ENCODE results near the gene EXOG.

EXOG gene

GRCh38 chr3:38567498-38567897, 71.4 kb downstream of the EXOG start:
- no peaks in the 10 kb centered on the region for H3K4me1 ChIP-seq (ENCODE audit: control insufficient read depth in 2 of 2, insufficient read depth in 2 of 2, low read length in 2 of 2)

GRCh38 chr3:38573111-38573510, 77.0 kb downstream of the EXOG start:
- H3K9ac ChIP-seq (ENCODE audit: low read depth in 1 of 2, low read length in 2 of 2) = no peak overlapping the region
- H3K27ac ChIP-seq (ENCODE audit: low read depth in 2 of 2, low read length in 2 of 2) = no peak overlapping the region
- no peaks in the 10 kb centered on the region for H3K9me3 ChIP-seq (ENCODE audit: control insufficient read depth in 2 of 2, low read length in 2 of 2)
- no peaks in the 10 kb centered on the region for H3K4me1 ChIP-seq (ENCODE audit: control insufficient read depth in 2 of 2, insufficient read depth in 2 of 2, low read length in 2 of 2)
- no peak overlapping the region for H3K4me3 ChIP-seq (ENCODE audit: low read length in 2 of 2)
- no peaks in the 10 kb centered on the region for H3K27me3 ChIP-seq (ENCODE audit: control insufficient read depth in 2 of 2, insufficient read depth in 2 of 2, low read length in 2 of 2)
- no peaks in the 10 kb centered on the region for H3K36me3 ChIP-seq (ENCODE audit: control insufficient read depth in 2 of 2, insufficient read depth in 2 of 2, low read length in 2 of 2)

More at GRCh38 chr3:38567498-38567897, 71.4 kb downstream of the EXOG start:
- H3K36me3 ChIP-seq (ENCODE audit: control insufficient read depth in 2 of 2, insufficient read depth in 2 of 2, low read length in 2 of 2) = no peaks in the 10 kb centered on the region
- H3K4me3 ChIP-seq (ENCODE audit: low read length in 2 of 2) = no peak overlapping the region
- H3K9me3 ChIP-seq (ENCODE audit: control insufficient read depth in 2 of 2, low read length in 2 of 2) = no peaks in the 10 kb centered on the region
- H3K9ac ChIP-seq (ENCODE audit: low read depth in 1 of 2, low read length in 2 of 2) = no peak overlapping the region
- no peaks in the 10 kb centered on the region for H3K27me3 ChIP-seq (ENCODE audit: control insufficient read depth in 2 of 2, insufficient read depth in 2 of 2, low read length in 2 of 2)
- no peak overlapping the region for H3K27ac ChIP-seq (ENCODE audit: low read depth in 2 of 2, low read length in 2 of 2)

- no peaks in the 10 kb centered on the region for H3K9me3 ChIP-seq (ENCODE audit: control insufficient read depth in 2 of 2, low read length in 2 of 2)
- no peak overlapping the region for H3K9ac ChIP-seq (ENCODE audit: low read depth in 1 of 2, low read length in 2 of 2)
- H3K4me1 ChIP-seq (ENCODE audit: control insufficient read depth in 2 of 2, insufficient read depth in 2 of 2, low read length in 2 of 2) = no peaks in the 10 kb centered on the region
- no peaks in the 10 kb centered on the region for H3K36me3 ChIP-seq (ENCODE audit: control insufficient read depth in 2 of 2, insufficient read depth in 2 of 2, low read length in 2 of 2)
- H3K27me3 ChIP-seq (ENCODE audit: control insufficient read depth in 2 of 2, insufficient read depth in 2 of 2, low read length in 2 of 2) = no peaks in the 10 kb centered on the region
- no peak overlapping the region for H3K4me3 ChIP-seq (ENCODE audit: low read length in 2 of 2)
- no peak overlapping the region for H3K27ac ChIP-seq (ENCODE audit: low read depth in 2 of 2, low read length in 2 of 2)
Observed at GRCh38 chr3:38573556-38573955, 77.4 kb downstream of the EXOG start.

GRCh38 chr3:38574411-38575278, 78.5 kb downstream of the EXOG start:
- H3K27ac ChIP-seq (ENCODE audit: low read depth in 2 of 2, low read length in 2 of 2) = no peak overlapping the region

GRCh38 chr3:38575279-38575843, 79.2 kb downstream of the EXOG start:
- H3K4me3 ChIP-seq (ENCODE audit: low read length in 2 of 2) = no peak overlapping the region
- H3K9me3 ChIP-seq (ENCODE audit: control insufficient read depth in 2 of 2, low read length in 2 of 2) = no peaks in the 10 kb centered on the region
- H3K36me3 ChIP-seq (ENCODE audit: control insufficient read depth in 2 of 2, insufficient read depth in 2 of 2, low read length in 2 of 2) = no peaks in the 10 kb centered on the region
- H3K27me3 ChIP-seq (ENCODE audit: control insufficient read depth in 2 of 2, insufficient read depth in 2 of 2, low read length in 2 of 2) = no peaks in the 10 kb centered on the region
- no peaks in the 10 kb centered on the region for H3K4me1 ChIP-seq (ENCODE audit: control insufficient read depth in 2 of 2, insufficient read depth in 2 of 2, low read length in 2 of 2)
- no peak overlapping the region for H3K9ac ChIP-seq (ENCODE audit: low read depth in 1 of 2, low read length in 2 of 2)
- no peak overlapping the region for H3K27ac ChIP-seq (ENCODE audit: low read depth in 2 of 2, low read length in 2 of 2)

More at GRCh38 chr3:38574411-38575278, 78.5 kb downstream of the EXOG start:
- no peaks in the 10 kb centered on the region for H3K36me3 ChIP-seq (ENCODE audit: control insufficient read depth in 2 of 2, insufficient read depth in 2 of 2, low read length in 2 of 2)
- no peaks in the 10 kb centered on the region for H3K4me1 ChIP-seq (ENCODE audit: control insufficient read depth in 2 of 2, insufficient read depth in 2 of 2, low read length in 2 of 2)
- H3K9me3 ChIP-seq (ENCODE audit: control insufficient read depth in 2 of 2, low read length in 2 of 2) = no peaks in the 10 kb centered on the region
- no peak overlapping the region for H3K4me3 ChIP-seq (ENCODE audit: low read length in 2 of 2)
- no peaks in the 10 kb centered on the region for H3K27me3 ChIP-seq (ENCODE audit: control insufficient read depth in 2 of 2, insufficient read depth in 2 of 2, low read length in 2 of 2)
- H3K9ac ChIP-seq (ENCODE audit: low read depth in 1 of 2, low read length in 2 of 2) = no peak overlapping the region

Data from mucosa of rectum (tissue), 2 donors.